Ovary (tissue), 9 donors: Measurements from ENCODE around the gene FRAT2. TPM values are rescaled to one million over a fixed set of nuclear protein-coding genes. Genes with fewer than 3 reads are reported as not detected.

Experiments used
- DNase-seq, 5 donors: peaks; one replicate each; pipeline ENCODE4 v3.0.0-alpha.2; 2019 to 2020
- H3K27ac ChIP-seq, 2 donors: fragments of 200-600 bp; one replicate each; pipeline versions ENCODE4 v1.5.1 to v1.8.0; 2019 to 2022
- H3K27me3 ChIP-seq: fragments of 200-600 bp; one replicate; pipeline ENCODE4 v1.8.0; 2022
- H3K36me3 ChIP-seq: fragments of 200-600 bp; sonication (generic); one replicate; pipeline ENCODE4 v1.5.1; 2019
- H3K4me1 ChIP-seq: one replicate; pipeline ENCODE4 v1.8.1; 2013; ENCODE audit warnings: mild to moderate bottlenecking, moderate library complexity; ENCODE audit not compliant: insufficient read depth
- H3K4me3 ChIP-seq: fragments of 200-600 bp; sonication (generic); one replicate; pipeline ENCODE4 v1.5.1; 2017
- H3K9me3 ChIP-seq, 2 donors: fragments of 200-600 bp in 1 of 2; sonication (generic) in 1 of 2; one replicate each; pipeline versions ENCODE4 v1.5.1 to v1.8.1; 2013 to 2019; ENCODE audit warnings: mild to moderate bottlenecking in 1 of 2, moderate library complexity in 1 of 2
- EP300 ChIP-seq: sonication (generic); formaldehyde crosslinking; IDR thresholded peaks from one replicate; pipeline ENCODE4 v1.6.1; 2017; ENCODE audit warnings: antibody characterized with exemption
- POLR2A ChIP-seq: fragments of 450-650 bp; IDR thresholded peaks from one replicate; pipeline ENCODE4 v1.6.1; 2017; ENCODE audit warnings: antibody characterized with exemption, mild to moderate bottlenecking, moderate library complexity
- WGBS, 3 donors: extraction: QIAGEN DNeasy Blood & Tissue Kit in 1 of 3; methylation state at CpG; one replicate each; pipeline versions ENCODE4 v1.1.5 to v1.1.7; 2013 to 2017; 5-methylcytosine and 5-hydroxymethylcytosine counted together
- intact Hi-C, 4 donors: fragments of 100-400 bp; cut with DNase I; formaldehyde crosslinking; loops; one replicate each; pipeline versions ENCODE4 v1.11.0 to v1.15.1; 2022 to 2023
- polyA plus RNA-seq, 2 donors: library from polyadenylated mRNA; stranded (reverse); fragments of 200-250 nt in 1 of 2; fragments of 350-450 nt in 1 of 2; fragmentation: Illumina TruSeq in 1 of 2; extraction: RNeasy Lipid Tissue Mini Kit (QIAGEN cat#74804) in 1 of 2; gene quantifications; one replicate each; pipeline ENCODE4 v1.2.3, GENCODE V29; 2013 to 2014
- total RNA-seq, 7 donors: library from RNA; depleted of rRNA in 2 of 7; stranded (reverse); fragments of >200 nt in 2 of 7; fragmentation: NEBNext Ultra II Directional in 3 of 7; extraction: Animal tissue kit (Norgen Biotek cat#: 25700) in 3 of 7; gene quantifications; one replicate each; pipeline versions ENCODE4 v1.1.0 to v1.2.4, GENCODE V29; 2016 to 2023
- TF ChIP-seq, protein P1 (sequence below), 3 donors: fragments of 450-650 bp in 2 of 3; fragments of 200-600 bp in 1 of 3; IDR thresholded peaks; one replicate each; pipeline versions ENCODE4 v1.5.1 to v1.8.0; 2016 to 2022; ENCODE audit warnings: antibody characterized with exemption in 3 of 3, mild to moderate bottlenecking in 1 of 3
- donor health status: DM: no; HTN: no; CAD: no; lungs with moderate emphysema.
- donor health status: DM: no; HTN: no; CAD: no.
- donor health status: Bipolar disorder and iron deficiency.
- donor health status: DM: yes; HTN: yes; CAD: no.
- donor health status: DM: no; HTN: no; CAD: no.
- donor health status: DM: yes; HTN: yes; CAD: no.

FRAT2 gene
- total and polyA plus RNA-seq, 9 donors = 3.2 to 16.8 (median 6.5) TPM

DNA sequence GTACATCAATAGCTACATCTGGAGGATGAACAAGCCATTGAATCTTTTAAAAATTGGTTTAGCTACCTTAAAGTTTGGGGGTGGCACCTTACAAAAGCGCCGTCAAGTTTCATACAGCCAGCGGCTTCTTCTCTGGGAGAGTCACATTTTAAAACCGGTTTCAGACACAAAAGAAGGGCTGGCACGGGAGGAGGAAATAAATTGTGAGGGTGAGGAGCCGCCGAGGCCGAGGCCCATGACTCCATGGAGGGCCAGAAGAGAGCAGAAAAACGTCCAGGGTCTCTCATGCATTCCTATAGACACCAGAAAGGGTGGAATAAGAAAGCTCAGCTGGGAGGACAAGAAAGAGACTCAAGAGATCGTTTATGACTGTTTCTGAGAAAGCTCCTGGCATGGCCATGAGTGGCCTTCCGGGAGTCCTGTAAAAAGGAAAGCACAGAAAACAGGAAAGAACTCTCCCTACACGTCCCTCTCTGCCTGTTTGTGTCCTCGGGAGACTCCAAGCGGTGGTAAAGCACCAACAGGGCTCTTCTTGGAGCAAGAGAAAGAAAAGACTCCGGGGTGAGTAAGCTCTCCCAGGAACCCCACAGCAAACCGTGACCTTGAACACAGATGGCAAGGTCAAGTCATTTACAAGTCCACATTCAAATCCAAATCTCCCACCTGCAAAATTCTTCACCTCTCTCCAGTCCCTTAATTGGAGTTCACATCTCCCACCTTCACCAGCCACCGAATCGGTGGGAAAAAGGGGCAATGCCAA, 1.8 kb downstream of the FRAT2 start:
- TF ChIP-seq POLR2A (no peak), EP300 (no peak)
- TF ChIP-seq, protein P1, sequence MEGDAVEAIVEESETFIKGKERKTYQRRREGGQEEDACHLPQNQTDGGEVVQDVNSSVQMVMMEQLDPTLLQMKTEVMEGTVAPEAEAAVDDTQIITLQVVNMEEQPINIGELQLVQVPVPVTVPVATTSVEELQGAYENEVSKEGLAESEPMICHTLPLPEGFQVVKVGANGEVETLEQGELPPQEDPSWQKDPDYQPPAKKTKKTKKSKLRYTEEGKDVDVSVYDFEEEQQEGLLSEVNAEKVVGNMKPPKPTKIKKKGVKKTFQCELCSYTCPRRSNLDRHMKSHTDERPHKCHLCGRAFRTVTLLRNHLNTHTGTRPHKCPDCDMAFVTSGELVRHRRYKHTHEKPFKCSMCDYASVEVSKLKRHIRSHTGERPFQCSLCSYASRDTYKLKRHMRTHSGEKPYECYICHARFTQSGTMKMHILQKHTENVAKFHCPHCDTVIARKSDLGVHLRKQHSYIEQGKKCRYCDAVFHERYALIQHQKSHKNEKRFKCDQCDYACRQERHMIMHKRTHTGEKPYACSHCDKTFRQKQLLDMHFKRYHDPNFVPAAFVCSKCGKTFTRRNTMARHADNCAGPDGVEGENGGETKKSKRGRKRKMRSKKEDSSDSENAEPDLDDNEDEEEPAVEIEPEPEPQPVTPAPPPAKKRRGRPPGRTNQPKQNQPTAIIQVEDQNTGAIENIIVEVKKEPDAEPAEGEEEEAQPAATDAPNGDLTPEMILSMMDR (IDR thresholded peaks at IDR 0.05) = peak in 1 of 3 donors; percentile 29
- no peaks in the 10 kb centered on the region for H3K27me3 ChIP-seq
- H3K36me3 ChIP-seq = no peaks in the 10 kb centered on the region
- peaks cover 8% of the 10 kb centered on the region for H3K4me1 ChIP-seq
- H3K9me3 ChIP-seq = no peaks in the 10 kb centered on the region
- DNase-seq = peak; percentile 51 to 68 (median 56)
- intact Hi-C loops = loop anchor here in 1 of 4 donors (10.0 kb wide), 1 partner anchor 48 kb away; no protein-coding TSS in a partner anchor
- WGBS, 3 donors = 10 to 18% (median 13%) methylated on average over 18 of the region's 18 CpGs
- H3K4me3 ChIP-seq = peak overlapping the region; percentile 94
- H3K27ac ChIP-seq = peak overlapping the region; percentile 7 to 97

DNA sequence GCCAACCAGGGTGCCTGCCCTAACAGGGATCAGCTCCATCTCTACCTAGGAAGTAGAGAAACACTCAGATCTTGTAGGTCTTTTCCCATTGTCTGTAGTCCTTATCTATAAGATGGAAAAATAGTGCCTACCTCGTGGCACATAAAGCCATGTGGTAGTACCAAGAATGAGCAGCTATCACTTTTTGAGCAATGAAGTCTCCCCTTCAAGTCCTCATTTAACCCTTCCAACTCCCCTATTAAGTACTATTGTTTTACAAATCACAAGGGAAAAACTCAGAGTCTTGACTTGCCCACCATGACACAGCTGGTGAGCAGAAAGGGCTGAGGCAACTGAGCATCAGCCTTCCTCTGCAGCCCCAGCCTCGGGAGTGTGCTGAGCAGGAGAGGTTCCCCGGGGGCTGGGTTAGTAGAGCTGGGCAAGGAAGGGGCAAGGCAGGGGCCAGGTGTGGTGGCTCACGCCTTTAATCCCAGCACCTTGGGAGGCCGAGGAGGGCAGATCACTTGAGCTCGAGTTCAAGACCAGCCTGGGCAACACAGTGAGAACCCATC, 3.3 kb downstream of the FRAT2 start:
- Histone ChIP-seq H3K27ac (no peak overlapping the region), H3K9me3 (no peaks in the 10 kb centered on the region), H3K27me3 (no peaks in the 10 kb centered on the region), H3K4me3 (no peak overlapping the region), H3K36me3 (no peaks in the 10 kb centered on the region), H3K4me1 (peaks cover 8% of the 10 kb centered on the region)
- intact Hi-C loops = loop anchor here in 1 of 4 donors (10.0 kb wide), 1 partner anchor 46 kb away; no protein-coding TSS in a partner anchor
- 78 to 82% (median 82%) methylated on average over 6 of the region's 6 CpGs for WGBS, 3 donors
- no peak for DNase-seq
- TF ChIP-seq POLR2A (no peak), EP300 (no peak)
- TF ChIP-seq, protein P1 (IDR thresholded peaks at IDR 0.05) = no peak

GRCh38 chr10:97329766-97330165, 4.8 kb downstream of the FRAT2 start:
- Histone ChIP-seq H3K4me3 (no peak overlapping the region), H3K27me3 (no peaks in the 10 kb centered on the region), H3K36me3 (no peaks in the 10 kb centered on the region), H3K9me3 (no peaks in the 10 kb centered on the region), H3K4me1 (peaks cover 8% of the 10 kb centered on the region), H3K27ac (no peak overlapping the region)
- intact Hi-C loops = loop anchor here in 1 of 4 donors (10.0 kb wide), 1 partner anchor 45 kb away; no protein-coding TSS in a partner anchor
- WGBS, 3 donors = 95 to 99% (median 96%) methylated on average over 5 of the region's 5 CpGs
- TF ChIP-seq POLR2A (no peak), EP300 (no peak)
- TF ChIP-seq, protein P1 (IDR thresholded peaks at IDR 0.05) = no peak
- DNase-seq = no peak

- intact Hi-C loops = no loop called here
- H3K36me3 ChIP-seq = no peaks in the 10 kb centered on the region
- 73 to 86% (median 81%) methylated on average over 3 of the region's 3 CpGs for whole genome bisulfite sequencing, 3 donors
- H3K4me3 ChIP-seq = no peak overlapping the region
- H3K4me1 ChIP-seq = peaks cover 8% of the 10 kb centered on the region
- no peaks in the 10 kb centered on the region for H3K9me3 ChIP-seq
- no peaks in the 10 kb centered on the region for H3K27me3 ChIP-seq
- no peak overlapping the region for H3K27ac ChIP-seq
- TF ChIP-seq EP300 (no peak), POLR2A (no peak)
- TF ChIP-seq, protein P1 (IDR thresholded peaks at IDR 0.05) = no peak
- DNase-seq = no peak
Measured at GRCh38 chr10:97328646-97329453, 5.7 kb downstream of the FRAT2 start.
